GM23248 (cell line): ENCODE measurements around the gene MMP27. TPM values are rescaled to one million over a fixed set of nuclear protein-coding genes. Genes with fewer than 3 reads are reported as not detected.

Experiments used
- DNase-seq: peaks from one replicate; pipeline ENCODE4 v3.0.0-alpha.2; 2015
- H2AFZ ChIP-seq: fragments of 200-600 bp; sonication (generic); 2 replicates; pipeline ENCODE4 v1.6.1; 2016; ENCODE audit warnings: antibody characterized with exemption
- H3F3A ChIP-seq: fragments of 200-600 bp; sonication (generic); 2 replicates; pipeline ENCODE4 v1.6.1; 2016; ENCODE audit warnings: mild to moderate bottlenecking, antibody characterized with exemption, mixed run types; ENCODE audit not compliant: insufficient read depth
- H3K27ac ChIP-seq: fragments of 200-600 bp; sonication (generic); 2 replicates; pipeline ENCODE4 v1.5.1; 2016; ENCODE audit warnings: mild to moderate bottlenecking
- H3K27me3 ChIP-seq: fragments of 200-600 bp; sonication (generic); replicated peaks from 2 replicates; pipeline ENCODE4 v1.6.1; 2016; ENCODE audit warnings: mild to moderate bottlenecking; ENCODE audit not compliant: insufficient read depth
- H3K36me3 ChIP-seq: fragments of 200-600 bp; sonication (generic); 2 replicates; pipeline ENCODE4 v1.6.1; 2016; ENCODE audit warnings: low read depth, mild to moderate bottlenecking
- H3K4me1 ChIP-seq: fragments of 200-600 bp; sonication (generic); 2 replicates; pipeline ENCODE4 v1.6.1; 2016; ENCODE audit warnings: mild to moderate bottlenecking; ENCODE audit not compliant: insufficient read depth
- H3K4me2 ChIP-seq: fragments of 200-600 bp; sonication (generic); one replicate; pipeline ENCODE4 v1.6.1; 2016; ENCODE audit warnings: mild to moderate bottlenecking; ENCODE audit not compliant: unreplicated experiment
- H3K4me3 ChIP-seq: fragments of 200-600 bp; sonication (generic); 2 replicates; pipeline ENCODE4 v1.5.1; 2016; ENCODE audit warnings: mild to moderate bottlenecking
- H3K79me2 ChIP-seq: fragments of 200-600 bp; sonication (generic); 2 replicates; pipeline ENCODE4 v1.6.1; 2016; ENCODE audit warnings: mild to moderate bottlenecking; ENCODE audit not compliant: insufficient read depth
- H3K9ac ChIP-seq: fragments of 200-600 bp; sonication (generic); 2 replicates; pipeline ENCODE4 v1.6.1; 2016; ENCODE audit warnings: mild to moderate bottlenecking
- H3K9me2 ChIP-seq: fragments of 200-600 bp; sonication (generic); 2 replicates; pipeline ENCODE4 v1.6.1; 2016; ENCODE audit warnings: mixed run types, mild to moderate bottlenecking, moderate library complexity; ENCODE audit not compliant: insufficient read depth
- H3K9me3 ChIP-seq: fragments of 200-600 bp; sonication (generic); one replicate; pipeline ENCODE4 v1.6.1; 2017; ENCODE audit warnings: low read depth
- H4K20me1 ChIP-seq: fragments of 200-600 bp; sonication (generic); 2 replicates; pipeline ENCODE4 v1.6.0; 2016; ENCODE audit not compliant: insufficient read depth
- EZH2 ChIP-seq: fragments of 200-600 bp; sonication (generic); IDR thresholded peaks from 2 replicates; pipeline ENCODE4 v1.6.1; 2018; ENCODE audit warnings: antibody characterized with exemption, mild to moderate bottlenecking; ENCODE audit not compliant: insufficient read depth, poor library complexity, severe bottlenecking
- EZH2phosphoT487 ChIP-seq: fragments of 200-600 bp; sonication (generic); IDR thresholded peaks from 2 replicates; pipeline ENCODE4 v1.6.1; 2018; ENCODE audit warnings: antibody characterized with exemption, moderate library complexity, mild to moderate bottlenecking, low read depth; ENCODE audit not compliant: insufficient read depth
- WGBS, 2 experiments: methylation state at CpG; one replicate each; pipeline ENCODE4 v1.1.6; 2015 to 2017; ENCODE audit warnings: low lambda C conversion rate in 2 of 2, low coverage in 1 of 2; ENCODE audit errors: missing lambda C conversion rate in 2 of 2; 5-methylcytosine and 5-hydroxymethylcytosine counted together
- in situ Hi-C: fragments of 300-500 bp; cut with MboI; formaldehyde crosslinking; loops from 2 replicates; pipeline ENCODE4 v1.15.0; 2020
- polyA plus RNA-seq: library from polyadenylated mRNA; unstranded; fragments of >200 nt; fragmentation: Nextera tagmentation; extraction: Ambion mirVana; gene quantifications from 2 replicates; pipeline ENCODE4 v1.2.1, GENCODE V29; 2016
- total RNA-seq: library from RNA; depleted of rRNA; stranded (reverse); fragments of >200 nt; shearing (Covaris generic); gene quantifications from 2 replicates; pipeline ENCODE4 v1.2.3, GENCODE V29; 2014; rRNA removed

MMP27 gene
- total and polyA plus RNA-seq, 2 experiments from 2014 or later, result 0.09 TPM; not detected in 1

DNA sequence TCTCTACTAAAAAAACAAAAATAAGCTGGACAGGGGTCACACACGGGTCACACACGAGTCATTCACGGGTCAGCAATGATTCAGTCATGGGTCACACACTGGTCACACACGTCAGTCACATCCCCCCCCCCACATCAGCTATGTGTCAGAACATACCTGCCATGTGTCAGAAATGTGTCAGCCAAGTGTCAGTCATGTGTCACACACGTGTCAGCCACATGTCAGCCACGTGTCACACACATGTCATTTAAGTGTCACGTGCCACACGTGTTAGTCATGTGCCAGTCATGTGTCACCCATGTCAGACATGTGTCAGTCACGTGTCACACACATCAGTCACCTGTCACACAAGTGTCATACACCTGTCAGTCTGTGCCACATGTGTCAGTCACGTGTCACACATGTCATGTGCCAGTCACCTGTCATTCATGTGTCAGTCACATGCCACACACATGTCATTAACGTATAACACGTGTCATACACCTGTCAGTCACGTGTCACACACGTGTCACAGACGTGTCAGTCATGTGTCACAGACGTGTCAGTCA is 51.8 kb downstream of the MMP27 start:
- H3F3A ChIP-seq, result peaks cover 3% of the 10 kb centered on the region; the same call in 1 of the 2 replicates
- in situ Hi-C loops, result no loop called here
- H3K79me2 ChIP-seq, result no peaks in the 10 kb centered on the region
- H3K4me2 ChIP-seq, result no peak overlapping the region
- no peak overlapping the region for H3K27ac ChIP-seq
- H2AFZ ChIP-seq, result no peak overlapping the region
- 64 to 67% methylated on average over 16 of the region's 16 CpGs for WGBS, 2 experiments
- H3K4me1 ChIP-seq, result no peaks in the 10 kb centered on the region
- no peaks in the 10 kb centered on the region for H3K36me3 ChIP-seq
- H3K9me3 ChIP-seq, result no peaks in the 10 kb centered on the region
- no peak overlapping the region for H3K9ac ChIP-seq
- TF ChIP-seq EZH2phosphoT487, result no peak
- no peak for TF ChIP-seq EZH2
- H3K4me3 ChIP-seq, result no peak overlapping the region
- no peaks in the 10 kb centered on the region for H4K20me1 ChIP-seq
- peaks cover 22% of the 10 kb centered on the region for H3K27me3 ChIP-seq
- peak; percentile 17 for DNase-seq
- H3K9me2 ChIP-seq, result no peaks in the 10 kb centered on the region

DNA sequence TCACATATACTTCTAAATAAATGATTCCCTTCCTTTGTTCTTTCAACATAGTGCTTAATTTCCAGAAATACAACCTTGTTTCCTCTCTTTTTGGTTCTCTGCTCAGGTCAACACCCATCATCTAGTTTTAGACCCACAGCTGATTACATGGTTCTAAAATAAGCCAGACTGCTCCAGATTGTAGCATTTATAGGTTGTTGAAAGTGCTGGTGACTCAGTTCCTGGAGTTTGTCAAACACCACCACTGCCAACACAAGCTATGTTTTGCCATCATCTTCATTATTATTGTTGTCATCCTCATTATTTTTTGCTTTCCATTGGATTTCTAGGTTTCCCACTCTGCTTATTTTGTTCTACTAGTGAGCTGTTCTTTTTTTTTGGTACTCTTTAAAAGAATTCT is 58.1 kb downstream of the MMP27 start:
- TF ChIP-seq EZH2, result no peak
- no peak for TF ChIP-seq EZH2phosphoT487
- Histone ChIP-seq H3K9ac (no peak overlapping the region), H3K27me3 (0 out of 2 replicates have a peak, but pooled peaks cover 3% of the 10 kb centered on the region), H3F3A (no peaks in the 10 kb centered on the region), H3K9me2 (no peaks in the 10 kb centered on the region; the same call in 1 of the 2 replicates), H3K4me3 (no peak overlapping the region), H3K9me3 (no peaks in the 10 kb centered on the region), H4K20me1 (no peaks in the 10 kb centered on the region), H3K27ac (no peak overlapping the region), H3K36me3 (no peaks in the 10 kb centered on the region), H3K4me1 (no peaks in the 10 kb centered on the region), H3K79me2 (no peaks in the 10 kb centered on the region), H3K4me2 (no peak overlapping the region), H2AFZ (no peak overlapping the region)
- DNase-seq, result peak; percentile 30
- in situ Hi-C loops, result no loop called here

GRCh38 chr11:102643941-102644340 is 61.6 kb downstream of the MMP27 start:
- Histone ChIP-seq H3K27ac (no peak overlapping the region), H3K9me2 (no peaks in the 10 kb centered on the region; the same call in 1 of the 2 replicates), H2AFZ (no peak overlapping the region), H3K9ac (no peak overlapping the region), H3K27me3 (no peaks in the 10 kb centered on the region), H3K9me3 (no peaks in the 10 kb centered on the region), H3K4me3 (no peak overlapping the region), H3F3A (no peaks in the 10 kb centered on the region), H3K4me2 (no peak overlapping the region), H3K4me1 (no peaks in the 10 kb centered on the region), H3K36me3 (no peaks in the 10 kb centered on the region), H3K79me2 (no peaks in the 10 kb centered on the region), H4K20me1 (no peaks in the 10 kb centered on the region)
- WGBS, 2 experiments, result 84 to 89% methylated on average over 4 of the region's 4 CpGs
- in situ Hi-C loops, result no loop called here
- no peak for DNase-seq
- no peak for TF ChIP-seq EZH2phosphoT487
- no peak for TF ChIP-seq EZH2

Other genes starting within 250 kb of the MMP27 start
- gene MMP7, start 175.0 kb downstream of the MMP27 start, total RNA-seq, result not detected in 2 replicates
- not detected in 2 replicates for gene MMP7, start 175.0 kb downstream of the MMP27 start, polyA plus RNA-seq
- gene MMP20, start 80.4 kb downstream of the MMP27 start, total RNA-seq, result not detected in 2 replicates
- gene MMP20, start 80.4 kb downstream of the MMP27 start, polyA plus RNA-seq, result not detected in 2 replicates
- gene MMP8, start 19.2 kb upstream of the MMP27 start, total RNA-seq, result not detected in 2 replicates
- gene MMP8, start 19.2 kb upstream of the MMP27 start, polyA plus RNA-seq, result not detected in 2 replicates
- 0.97 and 2.3 TPM in 2 replicates for gene MMP10, start 74.9 kb upstream of the MMP27 start, total RNA-seq
- 1.0 and 1.1 TPM in 2 replicates for gene MMP10, start 74.9 kb upstream of the MMP27 start, polyA plus RNA-seq
- gene MMP1, start 92.4 kb upstream of the MMP27 start, total RNA-seq, result 53.2 and 68.3 TPM in 2 replicates
- 34.5 and 37.9 TPM in 2 replicates for gene MMP1, start 92.4 kb upstream of the MMP27 start, polyA plus RNA-seq
- 16.1 and 19.1 TPM in 2 replicates for gene MMP3, start 137.8 kb upstream of the MMP27 start, total RNA-seq
- 18.8 and 24.4 TPM in 2 replicates for gene MMP3, start 137.8 kb upstream of the MMP27 start, polyA plus RNA-seq
- gene MMP12, start 169.2 kb upstream of the MMP27 start, total RNA-seq, result 0.51 and 0.76 TPM in 2 replicates
- 0.19 and 0.41 TPM in 2 replicates for gene MMP12, start 169.2 kb upstream of the MMP27 start, polyA plus RNA-seq
- not detected in 2 replicates for gene MMP13, start 250.0 kb upstream of the MMP27 start, total RNA-seq
- not detected in 2 replicates for gene MMP13, start 250.0 kb upstream of the MMP27 start, polyA plus RNA-seq